Esophagus squamous epithelium (tissue), 5 donors: ENCODE measurements around the gene MICAL2. TPM values are rescaled to one million over a fixed set of nuclear protein-coding genes. Genes with fewer than 3 reads are reported as not detected.

Source experiments
- DNase-seq: peaks from one replicate; lab custom pipeline; 2025; lab: John Stamatoyannopoulos, UW
- H3K27ac ChIP-seq, 4 donors: fragments of 200-600 bp; sonication (generic); one replicate each; pipeline ENCODE4 v1.5.1; 2016 to 2019; ENCODE audit warnings: mild to moderate bottlenecking in 1 of 4
- H3K27me3 ChIP-seq, 4 donors: fragments of 200-600 bp; sonication (generic); 1 replicate in 3 of 4; 2 replicates in 1 of 4; pipeline versions ENCODE4 v1.5.1 to v1.6.0; 2017 to 2021; ENCODE audit warnings: antibody characterized with exemption in 1 of 4
- H3K36me3 ChIP-seq, 3 donors: fragments of 200-600 bp; sonication (generic); one replicate each; pipeline ENCODE4 v1.5.1; 2016 to 2019
- H3K4me1 ChIP-seq, 3 donors: fragments of 200-600 bp; sonication (generic); one replicate each; pipeline ENCODE4 v1.5.1; 2017 to 2019
- H3K4me3 ChIP-seq, 4 donors: fragments of 200-600 bp; sonication (generic); 1 replicate in 3 of 4; 2 replicates in 1 of 4; pipeline ENCODE4 v1.5.1; 2016 to 2019; ENCODE audit warnings: mild to moderate bottlenecking in 2 of 4, moderate library complexity in 1 of 4
- H3K9me3 ChIP-seq, 3 donors: fragments of 200-600 bp; sonication (generic); one replicate each; pipeline ENCODE4 v1.5.1; 2016 to 2019
- POLR2A ChIP-seq, 4 donors: fragments of 450-650 bp; IDR thresholded peaks; one replicate each; pipeline ENCODE4 v1.6.1; 2017; ENCODE audit warnings: antibody characterized with exemption in 4 of 4, mild to moderate bottlenecking in 4 of 4, moderate library complexity in 3 of 4
- WGBS, 2 donors: methylation state at CpG; one replicate each; pipeline ENCODE4 v1.1.5; 2018; 5-methylcytosine and 5-hydroxymethylcytosine counted together
- intact Hi-C: fragments of 100-400 bp; cut with DNase I; formaldehyde crosslinking; loops from one replicate; pipeline ENCODE4 v1.15.0; 2022
- total RNA-seq, 4 donors: library from RNA; depleted of rRNA; stranded (reverse); fragments of >200 nt; gene quantifications; one replicate each; pipeline ENCODE4 v1.1.0, GENCODE V29; 2016
- TF ChIP-seq, protein P1 (sequence below), 6 experiments: fragments of 450-650 bp in 4 of 6; fragments of 200-600 bp in 2 of 6; sonication (generic) in 2 of 6; IDR thresholded peaks; one replicate each; pipeline ENCODE4 v1.5.1; 2016 to 2019; ENCODE audit warnings: antibody characterized with exemption in 6 of 6, mild to moderate bottlenecking in 4 of 6, moderate library complexity in 4 of 6
- donor health status: DM: yes; HTN: yes; CAD: no.

MICAL2 gene
- total RNA-seq, 4 donors from 2014 or later, result 10.1 to 49.0 (median 19.8) TPM

DNA sequence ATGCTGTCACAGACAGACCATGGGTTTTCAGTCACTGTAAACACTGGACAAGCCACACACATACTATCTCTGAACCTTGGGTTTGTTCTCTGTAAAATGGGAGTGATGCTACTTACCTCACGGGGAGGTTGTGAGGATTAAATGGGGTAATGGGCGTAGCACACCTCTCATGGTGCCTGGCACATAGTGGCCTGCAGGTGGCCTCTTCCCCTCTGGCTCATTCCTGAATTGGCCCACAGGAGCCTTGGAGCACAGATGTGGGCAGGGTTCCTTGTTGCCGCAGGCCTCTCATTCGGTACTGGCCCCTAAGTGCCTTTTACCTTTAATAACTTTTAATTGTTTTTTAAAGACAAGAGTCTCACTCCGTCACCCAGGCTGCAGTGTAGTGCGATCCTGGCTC, 11.7 kb downstream of the MICAL2 start:
- H3K4me3 ChIP-seq, result no peak overlapping the region
- no peaks in the 10 kb centered on the region for H3K27me3 ChIP-seq
- H3K9me3 ChIP-seq, result no peaks in the 10 kb centered on the region
- TF ChIP-seq POLR2A (IDR thresholded peaks at IDR 0.05), result no peak
- TF ChIP-seq, protein P1, sequence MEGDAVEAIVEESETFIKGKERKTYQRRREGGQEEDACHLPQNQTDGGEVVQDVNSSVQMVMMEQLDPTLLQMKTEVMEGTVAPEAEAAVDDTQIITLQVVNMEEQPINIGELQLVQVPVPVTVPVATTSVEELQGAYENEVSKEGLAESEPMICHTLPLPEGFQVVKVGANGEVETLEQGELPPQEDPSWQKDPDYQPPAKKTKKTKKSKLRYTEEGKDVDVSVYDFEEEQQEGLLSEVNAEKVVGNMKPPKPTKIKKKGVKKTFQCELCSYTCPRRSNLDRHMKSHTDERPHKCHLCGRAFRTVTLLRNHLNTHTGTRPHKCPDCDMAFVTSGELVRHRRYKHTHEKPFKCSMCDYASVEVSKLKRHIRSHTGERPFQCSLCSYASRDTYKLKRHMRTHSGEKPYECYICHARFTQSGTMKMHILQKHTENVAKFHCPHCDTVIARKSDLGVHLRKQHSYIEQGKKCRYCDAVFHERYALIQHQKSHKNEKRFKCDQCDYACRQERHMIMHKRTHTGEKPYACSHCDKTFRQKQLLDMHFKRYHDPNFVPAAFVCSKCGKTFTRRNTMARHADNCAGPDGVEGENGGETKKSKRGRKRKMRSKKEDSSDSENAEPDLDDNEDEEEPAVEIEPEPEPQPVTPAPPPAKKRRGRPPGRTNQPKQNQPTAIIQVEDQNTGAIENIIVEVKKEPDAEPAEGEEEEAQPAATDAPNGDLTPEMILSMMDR (IDR thresholded peaks at IDR 0.05), result peak in 5 of 6 experiments; percentile 21 to 57 (median 28)
- peaks cover 7 to 75% (median 21%) of the 10 kb centered on the region in 3 donors for H3K4me1 ChIP-seq
- peak overlapping the region in 2 of 4 donors; percentile 37 to 73 for H3K27ac ChIP-seq
- H3K36me3 ChIP-seq, result no peaks in the 10 kb centered on the region
- intact Hi-C loops, result no loop called here
- 90 to 95% methylated on average over 4 to 6 of the region's 6 CpGs for WGBS, 2 donors
- DNase-seq, result no peak

- peak overlapping the region in 3 of 4 donors; percentile 37 to 68 (median 53) for H3K27ac ChIP-seq
- no peak for DNase-seq
- H3K4me3 ChIP-seq, result no peak overlapping the region
- TF ChIP-seq, protein P1 (IDR thresholded peaks at IDR 0.05), result no peak
- TF ChIP-seq POLR2A (IDR thresholded peaks at IDR 0.05), result no peak
- 80 to 81% methylated on average over 4 of the region's 4 CpGs for WGBS, 2 donors
- H3K9me3 ChIP-seq, result no peaks in the 10 kb centered on the region
- H3K27me3 ChIP-seq, result no peaks in the 10 kb centered on the region
- no peaks in the 10 kb centered on the region for H3K36me3 ChIP-seq
- peaks cover 7 to 63% (median 20%) of the 10 kb centered on the region in 3 donors for H3K4me1 ChIP-seq
- intact Hi-C loops, result no loop called here
These were observed 12.9 kb downstream of the MICAL2 start for GRCh38 chr11:12123273-12123672.

- TF ChIP-seq POLR2A (IDR thresholded peaks at IDR 0.05), result no peak
- TF ChIP-seq, protein P1 (IDR thresholded peaks at IDR 0.05), result no peak
- H3K36me3 ChIP-seq, result no peaks in the 10 kb centered on the region
- no peaks in the 10 kb centered on the region for H3K9me3 ChIP-seq
- H3K4me3 ChIP-seq, result no peak overlapping the region
- DNase-seq, result no peak
- no peaks in the 10 kb centered on the region for H3K27me3 ChIP-seq
- peak overlapping the region in 3 of 4 donors; percentile 37 to 68 (median 53) for H3K27ac ChIP-seq
- intact Hi-C loops, result no loop called here
- 65 to 67% methylated on average over 3 of the region's 3 CpGs for WGBS, 2 donors
- H3K4me1 ChIP-seq, result peaks cover 7 to 58% (median 18%) of the 10 kb centered on the region in 3 donors
These were observed 13.4 kb downstream of the MICAL2 start for GRCh38 chr11:12123799-12124198.

GRCh38 chr11:12124306-12124705, 13.9 kb downstream of the MICAL2 start:
- H3K4me1 ChIP-seq, result peaks cover 7 to 53% (median 18%) of the 10 kb centered on the region in 3 donors
- TF ChIP-seq, protein P1 (IDR thresholded peaks at IDR 0.05), result no peak
- no peak for TF ChIP-seq POLR2A (IDR thresholded peaks at IDR 0.05)
- DNase-seq, result no peak
- no peaks in the 10 kb centered on the region for H3K9me3 ChIP-seq
- no peaks in the 10 kb centered on the region for H3K36me3 ChIP-seq
- no peak overlapping the region for H3K4me3 ChIP-seq
- WGBS, 2 donors, result 81 to 83% methylated on average over 9 of the region's 9 CpGs
- H3K27ac ChIP-seq, result peak overlapping the region in 3 of 4 donors; percentile 37 to 68 (median 53)
- intact Hi-C loops, result no loop called here
- no peaks in the 10 kb centered on the region for H3K27me3 ChIP-seq

- no peak overlapping the region for H3K4me3 ChIP-seq
- H3K36me3 ChIP-seq, result no peaks in the 10 kb centered on the region
- H3K4me1 ChIP-seq, result peaks cover 7 to 53% (median 21%) of the 10 kb centered on the region in 3 donors
- no peak overlapping the region for H3K27ac ChIP-seq
- DNase-seq, result no peak
- WGBS, 2 donors, result 67 to 80% methylated on average over 4 of the region's 4 CpGs
- H3K9me3 ChIP-seq, result no peaks in the 10 kb centered on the region
- no peak for TF ChIP-seq POLR2A (IDR thresholded peaks at IDR 0.05)
- TF ChIP-seq, protein P1 (IDR thresholded peaks at IDR 0.05), result no peak
- intact Hi-C loops, result no loop called here
- no peaks in the 10 kb centered on the region for H3K27me3 ChIP-seq
These were observed 15.3 kb downstream of the MICAL2 start for GRCh38 chr11:12125609-12126149.
